CD4-positive, alpha-beta T cell treated with Interleukin-17A for 1 hour (primary cell): ENCODE data around the gene MIDN.

Experiments used
- DNase-seq: peaks from one replicate; pipeline ENCODE4 v3.0.0-alpha.2; 2020

MIDN gene

DNA sequence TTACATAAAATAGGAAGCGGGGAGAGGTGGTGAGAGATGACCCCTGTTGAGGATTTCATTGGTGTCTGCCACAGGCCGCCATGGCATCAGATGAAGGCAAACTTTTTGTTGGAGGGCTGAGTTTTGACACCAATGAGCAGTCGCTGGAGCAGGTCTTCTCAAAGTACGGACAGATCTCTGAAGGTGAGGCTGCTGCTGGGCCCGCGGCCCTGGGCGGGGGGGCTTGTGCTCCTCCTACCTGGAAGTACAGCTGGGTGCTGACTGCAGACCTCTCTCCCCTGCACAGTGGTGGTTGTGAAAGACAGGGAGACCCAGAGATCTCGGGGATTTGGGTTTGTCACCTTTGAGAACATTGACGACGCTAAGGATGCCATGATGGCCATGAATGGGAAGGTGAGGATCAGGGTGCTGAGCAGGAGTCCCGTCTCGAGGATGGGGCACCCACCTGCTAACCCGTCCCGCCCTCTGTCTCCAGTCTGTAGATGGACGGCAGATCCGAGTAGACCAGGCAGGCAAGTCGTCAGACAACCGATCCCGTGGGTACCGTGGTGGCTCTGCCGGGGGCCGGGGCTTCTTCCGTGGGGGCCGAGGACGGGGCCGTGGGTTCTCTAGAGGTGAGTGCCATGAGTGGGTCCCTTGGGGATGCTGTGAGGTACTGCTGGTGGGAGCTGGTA lies 22.6 kb downstream of the MIDN start:
- DNase-seq, result no peak

DNA sequence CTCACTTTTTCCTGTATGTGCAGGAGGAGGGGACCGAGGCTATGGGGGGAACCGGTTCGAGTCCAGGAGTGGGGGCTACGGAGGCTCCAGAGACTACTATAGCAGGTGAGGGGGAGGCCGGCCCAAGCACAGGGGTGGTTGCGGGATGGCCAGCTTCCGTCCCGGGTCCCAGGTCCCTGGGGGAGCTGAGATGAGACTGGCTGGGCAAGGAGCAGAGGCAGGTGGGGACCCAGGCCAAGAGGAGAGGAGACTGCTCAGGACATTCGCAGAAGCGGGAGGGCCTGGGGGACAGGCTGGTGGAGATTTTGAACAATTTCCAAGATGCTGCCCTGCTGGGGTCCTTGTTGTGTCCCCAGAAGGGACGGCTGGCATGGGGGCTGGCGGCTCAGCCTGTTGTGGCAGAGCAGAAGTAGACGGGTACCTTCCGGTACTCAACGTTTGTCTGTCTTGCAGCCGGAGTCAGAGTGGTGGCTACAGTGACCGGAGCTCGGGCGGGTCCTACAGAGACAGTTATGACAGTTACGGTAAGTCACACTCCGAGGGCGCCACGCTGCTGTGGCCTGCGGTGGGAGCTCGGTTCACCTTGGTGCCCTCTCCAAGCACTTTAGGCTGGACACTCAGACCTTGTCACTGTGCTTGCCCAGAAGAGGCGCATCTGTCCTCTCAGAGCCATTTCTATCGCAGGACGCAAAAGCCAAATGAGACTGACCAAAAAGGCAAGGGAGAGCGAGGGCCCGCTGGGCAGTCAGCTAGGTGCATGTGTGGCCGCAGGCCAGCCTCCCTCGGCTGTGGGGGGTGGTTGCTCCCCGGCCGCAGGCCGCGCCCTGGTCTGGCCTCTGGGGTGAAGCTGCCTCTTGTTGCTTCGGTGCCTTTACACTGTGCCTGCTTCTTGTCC lies 23.4 kb downstream of the MIDN start:
- DNase-seq, result no peak

DNA sequence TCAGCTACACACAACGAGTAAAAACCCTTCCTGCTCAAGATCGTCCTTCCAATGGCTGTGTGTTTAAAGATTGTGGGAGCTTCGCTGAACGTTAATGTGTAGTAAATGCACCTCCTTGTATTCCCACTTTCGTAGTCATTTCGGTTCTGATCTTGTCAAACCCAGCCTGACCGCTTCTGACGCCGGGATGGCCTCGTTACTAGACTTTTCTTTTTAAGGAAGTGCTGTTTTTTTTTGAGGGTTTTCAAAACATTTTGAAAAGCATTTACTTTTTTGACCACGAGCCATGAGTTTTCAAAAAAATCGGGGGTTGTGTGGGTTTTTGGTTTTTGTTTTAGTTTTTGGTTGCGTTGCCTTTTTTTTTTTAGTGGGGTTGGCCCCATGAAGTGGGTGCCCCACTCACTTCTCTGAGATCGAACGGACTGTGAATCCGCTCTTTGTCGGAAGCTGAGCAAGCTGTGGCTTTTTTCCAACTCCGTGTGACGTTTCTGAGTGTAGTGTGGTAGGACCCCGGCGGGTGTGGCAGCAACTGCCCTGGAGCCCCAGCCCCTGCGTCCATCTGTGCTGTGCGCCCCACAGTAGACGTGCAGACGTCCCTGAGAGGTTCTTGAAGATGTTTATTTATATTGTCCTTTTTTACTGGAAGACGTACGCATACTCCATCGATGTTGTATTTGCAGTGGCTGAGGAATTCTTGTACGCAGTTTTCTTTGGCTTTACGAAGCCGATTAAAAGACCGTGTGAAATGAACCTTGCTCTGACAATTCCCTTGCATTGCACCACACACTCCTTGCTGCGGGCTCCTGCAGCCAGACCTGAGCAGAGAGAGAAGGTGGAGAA lies 24.3 kb downstream of the MIDN start:
- no peak for DNase-seq

DNA sequence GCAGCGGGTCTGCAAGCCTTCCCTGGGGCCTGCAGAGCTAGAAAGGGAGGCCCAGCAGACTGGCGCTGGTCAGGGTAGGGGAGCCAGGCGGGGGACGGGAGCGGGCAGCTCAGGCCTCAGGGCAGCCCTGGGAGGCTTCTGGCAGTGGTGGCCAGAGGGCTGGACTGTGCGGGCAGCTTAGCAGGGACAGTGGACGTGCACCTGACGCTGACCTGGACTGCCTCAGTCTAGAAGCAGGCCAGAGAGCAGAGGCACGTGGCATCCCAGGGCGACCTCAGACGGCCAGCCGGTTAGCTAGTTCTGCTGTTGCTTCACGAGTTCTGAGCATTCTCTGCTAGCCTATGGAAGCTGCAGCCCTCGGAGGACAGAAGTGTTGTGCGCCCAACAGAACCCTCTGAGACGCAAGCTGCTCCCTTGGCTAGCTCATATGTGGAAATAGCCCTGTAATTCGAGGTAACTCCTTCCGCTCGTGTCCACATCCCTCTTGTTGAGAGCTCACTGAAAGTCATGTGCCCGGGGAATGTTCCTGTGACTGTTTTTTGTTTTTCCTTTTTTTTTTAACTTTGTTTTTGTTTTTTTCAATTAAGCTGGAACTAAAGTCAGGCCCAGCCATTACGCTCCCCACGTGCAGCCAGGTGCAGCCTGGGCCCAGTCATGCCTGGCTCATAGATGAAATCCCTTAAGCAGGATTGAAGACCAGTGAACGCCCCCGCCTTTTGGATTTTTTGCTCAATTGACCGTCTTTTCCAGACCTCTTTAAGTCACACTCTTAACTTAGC lies 25.1 kb downstream of the MIDN start:
- DNase-seq, result peak; percentile 12

DNA sequence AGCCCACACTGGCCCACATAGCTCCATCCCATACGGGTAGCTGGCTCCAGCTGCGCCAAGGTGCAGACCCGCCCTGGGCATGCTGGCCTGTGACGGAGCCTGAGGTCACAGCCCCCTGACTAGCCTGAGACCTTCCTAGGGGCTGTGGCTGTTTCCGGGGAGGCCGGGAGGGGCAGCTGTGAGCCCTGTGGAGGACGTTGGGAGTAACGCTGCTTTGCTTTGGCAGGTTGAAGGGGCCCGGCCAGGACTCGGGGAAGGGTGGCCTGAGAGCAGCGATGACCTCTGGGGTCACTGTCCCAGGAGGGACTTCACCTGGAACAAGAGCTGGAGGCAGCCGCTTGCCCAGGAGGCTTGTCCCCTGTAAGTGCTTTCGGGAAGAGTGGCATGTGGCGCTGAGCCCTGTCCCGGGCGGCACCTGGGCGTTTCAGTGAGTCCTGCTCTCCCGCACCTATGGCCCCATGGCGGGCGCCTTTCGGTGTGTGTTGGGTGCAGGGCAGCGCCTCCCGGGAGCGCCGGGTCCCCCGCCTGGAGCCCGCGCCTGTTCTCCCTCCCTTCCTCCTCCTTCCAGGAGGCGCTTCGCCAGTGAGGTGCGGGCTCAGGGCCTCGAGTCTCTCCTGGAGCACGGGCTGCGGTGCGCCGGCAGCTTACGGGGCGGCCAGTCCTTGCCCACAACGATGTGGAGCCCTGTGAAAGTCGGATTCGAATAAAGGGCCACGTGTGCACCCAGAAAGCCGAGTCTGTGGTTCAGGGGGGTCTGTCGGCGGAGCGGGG lies 25.9 kb downstream of the MIDN start:
- no peak for DNase-seq

DNA sequence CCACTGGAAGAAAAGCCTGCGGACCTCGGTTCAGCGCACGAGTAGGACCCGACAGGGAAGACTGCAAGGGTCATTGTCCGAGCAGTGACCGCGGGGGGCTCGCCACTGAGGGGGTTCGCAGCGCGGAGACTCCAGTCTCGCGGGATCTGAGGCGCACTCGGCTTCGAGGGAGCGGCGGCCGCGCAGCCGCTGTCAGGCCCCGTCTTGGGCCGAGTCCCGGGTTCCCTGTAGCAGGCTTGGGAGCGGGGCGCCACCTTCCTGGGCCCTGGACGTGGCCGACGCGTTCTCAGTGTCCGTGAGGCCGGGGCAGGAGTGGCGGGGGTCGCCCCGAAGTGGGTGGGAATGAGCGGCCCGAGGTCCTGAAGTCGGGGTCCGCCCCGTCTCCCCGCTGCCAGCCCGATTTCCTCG lies 26.5 kb downstream of the MIDN start:
- no peak for DNase-seq

DNA sequence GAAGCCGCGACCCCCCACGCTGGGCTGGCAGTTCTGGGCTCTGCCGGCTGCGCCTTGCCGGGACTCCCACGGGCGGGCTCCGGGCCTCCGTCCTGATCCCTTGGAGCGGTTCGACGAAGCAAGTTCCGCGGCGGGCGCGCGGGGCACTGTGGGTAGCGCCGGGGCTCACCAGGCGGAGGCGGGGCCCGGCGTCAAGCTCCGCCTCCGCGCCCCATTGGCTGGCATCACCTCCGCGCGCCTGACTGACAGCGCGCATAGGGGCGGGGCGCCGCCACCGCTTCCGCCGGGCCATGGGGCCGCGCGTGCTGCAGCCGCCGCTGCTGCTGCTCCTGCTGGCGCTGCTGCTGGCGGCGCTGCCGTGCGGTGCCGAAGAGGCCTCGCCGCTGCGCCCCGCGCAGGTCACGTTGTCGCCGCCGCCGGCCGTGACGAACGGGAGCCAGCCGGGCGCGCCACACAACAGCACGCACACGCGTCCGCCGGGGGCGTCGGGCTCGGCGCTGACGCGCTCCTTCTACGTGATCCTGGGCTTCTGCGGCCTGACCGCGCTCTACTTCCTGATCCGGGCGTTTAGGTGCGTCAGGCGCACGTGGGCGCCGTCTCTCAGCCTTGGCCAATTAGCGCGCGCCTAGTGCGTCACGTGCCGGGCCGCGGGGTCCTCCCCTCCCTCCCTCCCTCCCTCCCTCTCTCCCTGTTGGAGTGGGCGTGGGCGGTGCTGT lies 27.0 kb downstream of the MIDN start, which contains the start of gene FAM174C:
Gene FAM174C, plus strand, starts transcription at position 271 of the 716 bp plus-strand sequence. Its CDS starts 20 bp downstream, at position 291.
- peak; percentile 97 for DNase-seq

DNA sequence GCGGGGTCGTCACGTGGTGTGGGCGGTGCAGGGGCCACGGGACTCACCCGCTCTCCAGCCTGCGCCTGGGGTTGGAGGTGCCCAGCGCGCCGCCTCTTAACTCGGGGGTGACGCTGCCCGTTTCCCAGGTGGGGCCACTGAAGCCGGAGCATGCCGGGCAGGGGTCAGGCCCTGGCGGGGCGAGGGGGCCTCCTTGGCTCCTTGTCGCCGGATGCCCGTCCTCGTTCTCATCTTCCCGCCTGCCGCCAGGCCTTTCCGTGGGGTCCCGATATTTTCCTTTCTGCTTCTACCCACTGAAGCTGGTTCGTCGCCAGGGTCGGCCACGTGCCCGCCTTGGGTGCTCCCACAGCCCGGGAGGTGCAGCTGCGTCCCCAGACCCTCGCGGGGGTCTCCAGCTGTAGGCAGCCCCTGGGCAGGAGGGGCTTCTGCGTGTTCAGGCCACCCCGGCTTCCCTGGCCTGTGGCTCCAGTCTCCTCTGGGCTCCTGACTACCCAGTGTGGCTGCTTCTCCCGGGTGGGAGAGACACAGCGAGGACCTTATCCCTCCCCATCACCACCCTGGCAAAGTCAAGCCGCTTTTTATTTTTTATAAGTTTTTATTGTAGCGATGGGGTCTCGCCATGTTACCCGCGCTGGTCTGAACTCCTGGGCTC lies 27.7 kb downstream of the MIDN start:
- DNase-seq, result no peak

DNA sequence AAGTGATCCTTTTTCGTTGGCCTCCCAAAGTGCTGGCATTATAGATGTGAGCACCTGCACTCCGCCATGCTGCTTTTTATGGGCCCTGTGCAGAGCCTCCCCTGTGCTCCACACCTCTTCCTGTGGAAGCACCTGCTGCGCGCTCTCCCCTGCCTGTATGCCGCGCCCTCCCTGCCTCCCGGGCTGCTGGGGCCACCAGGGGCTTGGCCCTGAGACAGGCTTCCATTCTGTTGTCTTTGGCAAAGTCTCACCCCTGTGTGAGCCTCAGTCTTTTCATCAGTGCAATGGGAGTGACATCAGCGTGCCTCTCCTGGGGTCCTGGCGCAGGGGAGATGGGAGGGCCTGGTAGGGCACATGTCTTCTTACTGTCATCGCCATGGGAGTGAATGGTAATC lies 28.2 kb downstream of the MIDN start:
- DNase-seq, result peak; percentile 37

DNA sequence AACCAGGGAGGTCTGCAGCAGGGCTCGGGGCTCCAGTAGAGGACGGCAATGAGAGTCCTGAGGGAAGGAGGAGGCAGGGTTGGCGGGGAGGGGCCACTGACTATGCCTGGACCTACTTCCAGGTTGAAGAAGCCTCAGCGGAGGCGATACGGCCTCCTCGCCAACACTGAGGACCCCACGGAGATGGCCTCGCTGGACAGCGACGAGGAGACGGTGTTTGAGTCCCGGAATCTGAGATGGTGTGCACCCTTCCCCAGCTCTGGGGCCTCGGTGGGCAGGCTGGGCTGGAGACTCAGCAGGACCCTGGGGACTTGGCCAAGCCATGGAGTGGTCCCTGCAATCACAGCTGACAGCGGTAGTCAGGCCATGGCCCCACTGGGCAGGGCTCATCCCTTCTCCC lies 28.7 kb downstream of the MIDN start:
- no peak for DNase-seq

DNA sequence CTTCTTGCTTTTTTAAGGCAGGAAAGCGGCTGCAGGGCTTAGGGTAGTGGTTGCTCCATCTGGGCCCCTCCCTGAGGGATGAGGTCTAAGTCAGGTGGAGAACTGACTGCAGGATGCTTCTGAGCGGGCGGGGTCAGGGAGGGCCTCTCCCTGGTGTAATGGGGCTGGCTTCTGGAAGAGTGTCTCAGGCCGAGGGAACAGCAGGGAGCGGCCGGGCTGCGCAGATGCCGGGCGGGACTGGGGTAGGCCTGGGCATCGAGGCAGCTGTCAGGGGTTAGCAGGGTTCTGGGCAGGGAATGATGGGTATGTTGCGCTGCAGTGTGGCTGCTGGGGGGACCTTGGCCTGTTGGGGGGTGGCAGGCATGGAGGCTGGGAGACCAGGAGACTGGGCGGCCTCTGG lies 29.7 kb downstream of the MIDN start:
- DNase-seq, result no peak

DNA sequence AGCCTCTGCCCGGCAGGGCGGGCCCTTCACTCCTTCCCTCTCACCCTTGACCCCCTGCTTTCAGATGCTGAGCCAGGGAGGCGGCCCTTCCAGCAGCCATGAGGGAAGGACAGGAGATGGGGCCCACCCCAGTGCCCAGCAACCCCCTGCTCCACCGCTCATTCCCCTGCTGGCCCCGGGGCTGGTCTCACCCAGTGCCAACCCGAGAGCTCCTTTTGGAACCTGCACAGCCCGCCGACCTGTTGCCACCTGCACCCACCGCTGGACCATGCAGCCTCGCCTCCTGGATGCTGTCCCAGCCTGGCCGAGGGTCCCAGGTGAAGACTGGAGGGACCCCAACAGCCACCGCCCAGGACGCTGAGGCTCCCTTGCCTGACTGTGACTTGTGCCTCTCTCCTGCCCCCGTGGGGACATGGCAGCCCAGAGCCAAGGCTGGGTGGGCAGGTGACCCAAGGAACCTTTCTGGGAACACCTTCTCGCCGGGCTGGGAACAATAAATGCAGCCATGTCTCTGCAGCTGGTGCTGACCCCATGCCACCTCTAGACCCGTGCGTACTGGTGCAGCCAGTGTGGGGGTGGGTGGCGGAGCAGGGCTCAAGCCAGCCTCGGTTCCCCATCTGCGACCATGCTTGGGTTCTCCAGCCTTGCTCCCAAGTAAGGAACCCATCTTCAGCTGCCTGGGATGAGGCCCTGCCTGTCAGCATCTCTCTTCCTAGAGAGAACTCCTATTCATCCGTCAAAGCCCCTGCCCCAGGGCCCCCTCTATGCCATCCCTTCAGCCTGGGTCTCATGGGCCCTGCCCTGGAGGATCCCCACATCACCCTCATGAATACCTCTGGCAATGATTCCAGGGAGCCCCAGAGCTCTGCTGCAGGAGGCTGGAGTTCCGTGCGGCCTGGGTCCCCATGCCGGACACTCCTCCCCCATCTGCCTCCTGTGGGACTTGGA lies 30.6 kb downstream of the MIDN start:
- no peak for DNase-seq

DNA sequence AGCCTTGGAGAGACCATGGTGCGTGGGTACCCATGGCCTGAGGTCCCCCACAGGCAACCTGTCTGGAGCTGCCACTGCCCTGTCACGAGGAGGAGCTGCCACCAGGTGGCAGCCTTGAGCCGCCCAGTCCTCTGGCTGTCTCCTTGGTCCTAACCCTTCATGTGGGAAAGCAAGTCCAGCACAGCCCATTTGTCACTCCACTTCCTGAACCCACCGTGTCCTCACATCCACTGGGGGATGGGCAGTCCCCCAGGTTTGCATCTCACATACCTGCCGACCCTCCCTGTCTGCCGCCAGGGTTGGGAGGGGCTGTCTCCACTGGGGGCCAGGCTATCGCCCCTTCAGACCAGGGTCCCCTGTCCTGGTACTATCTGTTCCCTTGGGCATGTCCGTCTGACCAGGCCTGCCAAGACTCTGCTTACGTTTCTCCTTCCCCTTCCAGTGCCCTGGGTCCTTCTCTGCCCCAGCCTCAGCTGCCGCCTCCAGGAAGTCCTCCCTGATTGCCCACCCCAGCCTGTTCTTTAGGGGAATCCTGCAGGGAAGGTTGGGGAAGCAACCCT lies 31.5 kb downstream of the MIDN start:
- DNase-seq, result peak; percentile 83

DNA sequence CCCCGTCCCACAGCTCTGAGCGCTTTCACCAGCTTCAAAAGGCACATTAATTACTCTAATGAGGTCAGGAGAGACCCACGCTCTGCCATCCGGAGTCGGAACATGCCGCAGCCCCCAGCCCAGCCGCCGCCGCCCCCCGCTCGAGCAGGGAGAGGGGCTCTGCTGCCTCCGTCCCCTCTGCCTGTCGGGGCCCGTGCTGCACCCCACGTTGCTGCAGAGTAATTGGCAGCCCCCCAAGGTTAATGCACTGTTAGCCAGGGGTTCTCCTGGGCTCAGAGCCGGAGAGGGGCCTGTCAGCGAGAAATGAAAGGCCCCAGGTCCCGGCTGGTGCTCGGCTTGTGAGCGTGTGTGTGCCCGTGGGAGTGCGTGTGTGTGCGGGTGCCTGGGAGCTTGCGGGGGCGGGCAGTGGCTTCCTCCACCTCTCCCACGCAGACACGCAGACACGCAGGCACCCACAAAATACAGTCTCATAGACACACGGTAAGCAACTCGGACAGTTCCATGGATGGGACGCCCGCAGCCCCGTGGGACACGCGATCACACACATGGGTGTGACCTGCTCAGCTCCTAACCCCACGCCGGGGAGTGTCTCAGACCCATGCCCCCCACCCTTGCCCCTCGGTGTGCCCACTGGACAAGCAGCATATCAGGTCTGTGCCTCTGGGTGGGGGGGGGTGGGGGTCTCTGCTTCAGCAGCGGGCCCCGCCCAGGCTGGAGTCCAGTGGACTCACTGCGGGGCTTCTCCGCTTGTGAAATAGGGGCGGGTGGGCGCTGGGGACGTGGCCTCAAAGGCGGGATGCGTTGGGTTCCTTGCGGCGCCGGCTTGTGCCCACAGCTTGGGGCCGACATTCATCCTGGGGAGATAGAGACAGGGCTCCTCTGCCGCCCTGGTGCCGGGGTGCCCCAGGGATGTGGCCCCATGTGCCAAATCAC lies 32.5 kb downstream of the MIDN start:
- DNase-seq, result no peak

DNA sequence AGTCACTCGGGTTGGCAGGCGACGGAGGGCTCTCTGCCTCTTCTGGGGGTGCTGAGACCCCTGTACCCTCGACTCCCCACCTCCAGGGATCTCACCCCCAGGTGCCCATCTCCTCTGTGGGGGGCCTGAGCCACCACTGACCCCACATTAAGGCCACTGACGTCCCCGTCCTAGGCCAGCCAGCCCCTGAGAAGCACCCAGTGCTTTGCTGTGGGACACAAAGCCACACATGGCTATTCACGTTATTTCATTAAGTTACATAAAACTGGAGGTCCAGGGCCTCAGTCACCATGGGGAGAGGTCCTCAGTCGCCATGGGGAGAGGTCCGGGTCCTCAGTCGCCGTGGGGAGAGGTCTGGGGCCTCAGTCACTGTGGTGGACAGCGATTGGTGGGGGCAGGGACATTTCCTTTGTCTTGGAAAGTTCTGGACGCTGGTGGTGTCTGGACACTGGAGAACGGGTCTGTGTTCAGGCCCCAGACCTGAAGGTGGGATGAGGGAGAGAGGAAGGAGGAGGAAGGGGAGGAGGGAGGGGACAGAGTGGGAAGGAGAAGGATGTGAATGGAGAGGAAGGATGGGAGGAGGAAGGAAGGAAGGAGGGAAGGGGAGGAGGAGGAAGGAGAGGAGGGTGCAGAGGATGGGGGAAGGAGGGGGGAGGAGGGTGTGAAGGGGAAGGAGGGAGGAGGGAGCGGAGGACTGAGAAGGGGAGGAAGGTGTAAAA lies 33.3 kb downstream of the MIDN start:
- no peak for DNase-seq

DNA sequence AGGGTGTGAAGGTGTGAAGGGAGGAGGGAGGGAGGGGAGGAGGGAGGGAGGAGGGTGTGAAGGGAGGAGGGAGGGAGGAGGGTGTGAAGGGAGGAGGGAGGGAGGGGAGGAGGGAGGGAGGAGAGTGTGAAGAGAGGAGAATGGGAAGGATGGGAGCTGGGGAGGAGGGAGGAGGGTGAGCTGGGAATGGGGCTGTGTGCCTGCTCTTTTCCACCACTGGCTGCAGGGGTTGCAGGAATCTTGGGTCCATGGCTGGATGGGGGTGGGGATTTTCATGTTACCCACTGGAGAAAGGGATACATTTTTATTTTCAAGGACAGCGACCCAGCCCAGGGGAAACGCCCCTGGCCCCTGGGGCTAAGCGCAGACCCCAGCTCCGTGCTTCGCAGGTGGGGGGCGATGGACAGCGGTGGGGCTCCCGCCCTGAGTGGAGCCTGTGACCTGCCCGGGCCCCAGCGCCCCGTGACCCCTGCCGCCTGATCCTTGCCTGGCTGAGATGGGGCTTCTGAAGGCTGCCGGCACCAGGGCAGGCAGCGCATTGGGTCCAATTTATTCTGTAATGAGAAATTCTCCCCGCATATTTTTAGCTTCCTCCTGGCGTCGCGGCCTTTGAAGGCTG lies 34.3 kb downstream of the MIDN start:
- DNase-seq, result no peak
